ENCODE results near the gene PEPD. TPM values are rescaled to one million over a fixed set of nuclear protein-coding genes. Genes with fewer than 3 reads are reported as not detected.

Gene PEPD
- total RNA-seq, 1 experiment from 2014 or later = 83.1 TPM

DNA sequence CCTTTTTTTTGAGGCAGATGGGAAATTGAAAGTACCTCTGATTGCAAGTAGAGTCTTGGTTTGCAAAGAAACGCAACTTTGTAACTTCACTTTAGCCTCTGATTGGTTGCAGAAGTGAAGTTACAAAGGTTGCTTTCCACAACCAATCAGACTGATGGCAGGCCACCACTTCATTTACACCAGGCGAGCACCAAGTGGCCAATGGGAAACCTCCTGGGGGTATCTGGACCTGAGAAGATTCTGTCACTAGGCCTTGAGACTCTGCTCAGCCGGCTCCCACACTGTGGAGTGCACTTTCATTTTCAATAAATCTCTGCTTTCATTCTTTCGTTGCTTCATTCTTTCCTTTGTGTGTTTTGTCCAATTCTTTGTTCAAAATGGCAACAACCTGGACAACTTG, 19.1 kb downstream of the PEPD start:
- H3K4me1 Mint-ChIP-seq = peaks cover 6% of the 10 kb centered on the region
- POLR2A ChIA-PET = no interaction called here
- no peaks in the 10 kb centered on the region for H3K27me3 Mint-ChIP-seq (ENCODE audit: low read depth)
- TF ChIP-seq, protein P1, sequence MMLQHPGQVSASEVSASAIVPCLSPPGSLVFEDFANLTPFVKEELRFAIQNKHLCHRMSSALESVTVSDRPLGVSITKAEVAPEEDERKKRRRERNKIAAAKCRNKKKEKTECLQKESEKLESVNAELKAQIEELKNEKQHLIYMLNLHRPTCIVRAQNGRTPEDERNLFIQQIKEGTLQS (CRISPR knock-in tag; conservative IDR thresholded peaks at IDR 0.05) = no peak
- TF ChIP-seq, protein P2, sequence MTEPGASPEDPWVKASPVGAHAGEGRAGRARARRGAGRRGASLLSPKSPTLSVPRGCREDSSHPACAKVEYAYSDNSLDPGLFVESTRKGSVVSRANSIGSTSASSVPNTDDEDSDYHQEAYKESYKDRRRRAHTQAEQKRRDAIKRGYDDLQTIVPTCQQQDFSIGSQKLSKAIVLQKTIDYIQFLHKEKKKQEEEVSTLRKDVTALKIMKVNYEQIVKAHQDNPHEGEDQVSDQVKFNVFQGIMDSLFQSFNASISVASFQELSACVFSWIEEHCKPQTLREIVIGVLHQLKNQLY (CRISPR knock-in tag; IDR thresholded peaks at IDR 0.05) = no peak
- TF ChIP-seq, protein P3, sequence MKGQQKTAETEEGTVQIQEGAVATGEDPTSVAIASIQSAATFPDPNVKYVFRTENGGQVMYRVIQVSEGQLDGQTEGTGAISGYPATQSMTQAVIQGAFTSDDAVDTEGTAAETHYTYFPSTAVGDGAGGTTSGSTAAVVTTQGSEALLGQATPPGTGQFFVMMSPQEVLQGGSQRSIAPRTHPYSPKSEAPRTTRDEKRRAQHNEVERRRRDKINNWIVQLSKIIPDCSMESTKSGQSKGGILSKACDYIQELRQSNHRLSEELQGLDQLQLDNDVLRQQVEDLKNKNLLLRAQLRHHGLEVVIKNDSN (CRISPR knock-in tag; IDR thresholded peaks at IDR 0.05) = no peak
- H3K4me3 Mint-ChIP-seq = no peak overlapping the region
- ATAC-seq (no peak), DNase-seq (ENCODE audit: low spot score) (no peak)
- no peaks in the 10 kb centered on the region for H3K36me3 Mint-ChIP-seq
- no peaks in the 10 kb centered on the region for H3K9me3 Mint-ChIP-seq
- CTCF ChIA-PET = interaction anchor here (1.2 kb wide), 1 partner anchor 72 kb away, joined by 4 read pairs; no protein-coding TSS in a partner anchor
- no peak overlapping the region for H3K27ac Mint-ChIP-seq

DNA sequence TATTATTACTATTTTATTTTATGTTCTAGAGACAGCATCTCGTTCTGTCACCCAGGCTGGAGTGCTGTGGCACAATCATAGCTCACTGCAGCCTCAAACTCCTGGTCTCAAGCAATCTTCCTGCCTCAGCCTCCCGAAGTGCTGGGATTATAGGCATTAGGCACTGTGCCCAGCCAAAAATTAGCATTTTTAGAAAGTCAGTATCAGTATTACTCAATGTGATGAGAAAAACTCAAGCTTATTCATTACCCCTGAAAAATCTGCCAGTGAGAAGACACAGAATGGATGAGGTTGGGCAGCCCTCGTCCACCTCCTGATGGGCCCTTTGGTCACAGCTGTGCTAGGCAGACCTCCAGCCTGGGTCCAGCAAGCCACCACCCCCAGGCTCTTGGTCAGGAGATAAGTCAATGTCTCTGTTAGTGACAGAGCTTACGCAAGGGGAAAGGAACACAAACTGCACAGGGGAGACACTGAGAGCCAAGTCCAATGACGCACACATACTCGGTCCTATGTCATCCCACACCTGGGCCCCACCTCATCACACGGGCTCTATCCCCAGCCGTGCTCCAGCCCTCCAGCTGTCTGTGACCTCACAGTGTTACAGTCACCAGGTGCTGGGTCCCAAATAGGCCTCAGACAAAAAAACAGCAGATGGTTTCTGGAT, 19.8 kb downstream of the PEPD start:
- Mint-ChIP-seq H3K4me3 (no peak overlapping the region), H3K27me3 (ENCODE audit: low read depth) (no peaks in the 10 kb centered on the region), H3K9me3 (no peaks in the 10 kb centered on the region), H3K27ac (no peak overlapping the region), H3K36me3 (no peaks in the 10 kb centered on the region), H3K4me1 (peaks cover 6% of the 10 kb centered on the region)
- DNase-seq (ENCODE audit: low spot score) (no peak), ATAC-seq (no peak)
- no peak for TF ChIP-seq SP1 (CRISPR knock-in tag; conservative IDR thresholded peaks at IDR 0.05)
- no peak for TF ChIP-seq PRRX2 (CRISPR knock-in tag; IDR thresholded peaks at IDR 0.05)
- no peak for TF ChIP-seq SMAD3 (CRISPR knock-in tag; IDR thresholded peaks at IDR 0.05; ENCODE audit: borderline replicate concordance)
- no peak for TF ChIP-seq RORB (CRISPR knock-in tag; IDR thresholded peaks at IDR 0.05)
- TF ChIP-seq TEAD4 (CRISPR knock-in tag; IDR thresholded peaks at IDR 0.05) = no peak
- TF ChIP-seq, protein P4, sequence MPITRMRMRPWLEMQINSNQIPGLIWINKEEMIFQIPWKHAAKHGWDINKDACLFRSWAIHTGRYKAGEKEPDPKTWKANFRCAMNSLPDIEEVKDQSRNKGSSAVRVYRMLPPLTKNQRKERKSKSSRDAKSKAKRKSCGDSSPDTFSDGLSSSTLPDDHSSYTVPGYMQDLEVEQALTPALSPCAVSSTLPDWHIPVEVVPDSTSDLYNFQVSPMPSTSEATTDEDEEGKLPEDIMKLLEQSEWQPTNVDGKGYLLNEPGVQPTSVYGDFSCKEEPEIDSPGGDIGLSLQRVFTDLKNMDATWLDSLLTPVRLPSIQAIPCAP (CRISPR knock-in tag; IDR thresholded peaks at IDR 0.05) = no peak
- TF ChIP-seq TP53 (CRISPR knock-in tag; IDR thresholded peaks at IDR 0.05) = no peak
- TF ChIP-seq, protein P5, sequence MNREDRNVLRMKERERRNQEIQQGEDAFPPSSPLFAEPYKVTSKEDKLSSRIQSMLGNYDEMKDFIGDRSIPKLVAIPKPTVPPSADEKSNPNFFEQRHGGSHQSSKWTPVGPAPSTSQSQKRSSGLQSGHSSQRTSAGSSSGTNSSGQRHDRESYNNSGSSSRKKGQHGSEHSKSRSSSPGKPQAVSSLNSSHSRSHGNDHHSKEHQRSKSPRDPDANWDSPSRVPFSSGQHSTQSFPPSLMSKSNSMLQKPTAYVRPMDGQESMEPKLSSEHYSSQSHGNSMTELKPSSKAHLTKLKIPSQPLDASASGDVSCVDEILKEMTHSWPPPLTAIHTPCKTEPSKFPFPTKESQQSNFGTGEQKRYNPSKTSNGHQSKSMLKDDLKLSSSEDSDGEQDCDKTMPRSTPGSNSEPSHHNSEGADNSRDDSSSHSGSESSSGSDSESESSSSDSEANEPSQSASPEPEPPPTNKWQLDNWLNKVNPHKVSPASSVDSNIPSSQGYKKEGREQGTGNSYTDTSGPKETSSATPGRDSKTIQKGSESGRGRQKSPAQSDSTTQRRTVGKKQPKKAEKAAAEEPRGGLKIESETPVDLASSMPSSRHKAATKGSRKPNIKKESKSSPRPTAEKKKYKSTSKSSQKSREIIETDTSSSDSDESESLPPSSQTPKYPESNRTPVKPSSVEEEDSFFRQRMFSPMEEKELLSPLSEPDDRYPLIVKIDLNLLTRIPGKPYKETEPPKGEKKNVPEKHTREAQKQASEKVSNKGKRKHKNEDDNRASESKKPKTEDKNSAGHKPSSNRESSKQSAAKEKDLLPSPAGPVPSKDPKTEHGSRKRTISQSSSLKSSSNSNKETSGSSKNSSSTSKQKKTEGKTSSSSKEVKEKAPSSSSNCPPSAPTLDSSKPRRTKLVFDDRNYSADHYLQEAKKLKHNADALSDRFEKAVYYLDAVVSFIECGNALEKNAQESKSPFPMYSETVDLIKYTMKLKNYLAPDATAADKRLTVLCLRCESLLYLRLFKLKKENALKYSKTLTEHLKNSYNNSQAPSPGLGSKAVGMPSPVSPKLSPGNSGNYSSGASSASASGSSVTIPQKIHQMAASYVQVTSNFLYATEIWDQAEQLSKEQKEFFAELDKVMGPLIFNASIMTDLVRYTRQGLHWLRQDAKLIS (CRISPR knock-in tag; IDR thresholded peaks at IDR 0.05; ENCODE audit: borderline replicate concordance) = no peak
- TF ChIP-seq, protein P6, sequence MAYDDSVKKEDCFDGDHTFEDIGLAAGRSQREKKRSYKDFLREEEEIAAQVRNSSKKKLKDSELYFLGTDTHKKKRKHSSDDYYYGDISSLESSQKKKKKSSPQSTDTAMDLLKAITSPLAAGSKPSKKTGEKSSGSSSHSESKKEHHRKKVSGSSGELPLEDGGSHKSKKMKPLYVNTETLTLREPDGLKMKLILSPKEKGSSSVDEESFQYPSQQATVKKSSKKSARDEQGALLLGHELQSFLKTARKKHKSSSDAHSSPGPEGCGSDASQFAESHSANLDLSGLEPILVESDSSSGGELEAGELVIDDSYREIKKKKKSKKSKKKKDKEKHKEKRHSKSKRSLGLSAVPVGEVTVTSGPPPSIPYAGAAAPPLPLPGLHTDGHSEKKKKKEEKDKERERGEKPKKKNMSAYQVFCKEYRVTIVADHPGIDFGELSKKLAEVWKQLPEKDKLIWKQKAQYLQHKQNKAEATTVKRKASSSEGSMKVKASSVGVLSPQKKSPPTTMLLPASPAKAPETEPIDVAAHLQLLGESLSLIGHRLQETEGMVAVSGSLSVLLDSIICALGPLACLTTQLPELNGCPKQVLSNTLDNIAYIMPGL (CRISPR knock-in tag; IDR thresholded peaks at IDR 0.05) = no peak
- TF ChIP-seq, protein P7, sequence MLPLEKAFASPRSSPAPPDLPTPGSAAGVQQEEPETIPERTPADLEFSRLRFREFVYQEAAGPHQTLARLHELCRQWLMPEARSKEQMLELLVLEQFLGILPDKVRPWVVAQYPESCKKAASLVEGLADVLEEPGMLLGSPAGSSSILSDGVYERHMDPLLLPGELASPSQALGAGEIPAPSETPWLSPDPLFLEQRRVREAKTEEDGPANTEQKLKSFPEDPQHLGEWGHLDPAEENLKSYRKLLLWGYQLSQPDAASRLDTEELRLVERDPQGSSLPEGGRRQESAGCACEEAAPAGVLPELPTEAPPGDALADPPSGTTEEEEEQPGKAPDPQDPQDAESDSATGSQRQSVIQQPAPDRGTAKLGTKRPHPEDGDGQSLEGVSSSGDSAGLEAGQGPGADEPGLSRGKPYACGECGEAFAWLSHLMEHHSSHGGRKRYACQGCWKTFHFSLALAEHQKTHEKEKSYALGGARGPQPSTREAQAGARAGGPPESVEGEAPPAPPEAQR (CRISPR knock-in tag; IDR thresholded peaks at IDR 0.05) = no peak
- TF ChIP-seq FOXK1 (CRISPR knock-in tag; IDR thresholded peaks at IDR 0.05) = no peak
- TF ChIP-seq, protein P2 (CRISPR knock-in tag; IDR thresholded peaks at IDR 0.05) = no peak
- no peak for TF ChIP-seq JUN (CRISPR knock-in tag; IDR thresholded peaks at IDR 0.05)
- TF ChIP-seq, protein P8, sequence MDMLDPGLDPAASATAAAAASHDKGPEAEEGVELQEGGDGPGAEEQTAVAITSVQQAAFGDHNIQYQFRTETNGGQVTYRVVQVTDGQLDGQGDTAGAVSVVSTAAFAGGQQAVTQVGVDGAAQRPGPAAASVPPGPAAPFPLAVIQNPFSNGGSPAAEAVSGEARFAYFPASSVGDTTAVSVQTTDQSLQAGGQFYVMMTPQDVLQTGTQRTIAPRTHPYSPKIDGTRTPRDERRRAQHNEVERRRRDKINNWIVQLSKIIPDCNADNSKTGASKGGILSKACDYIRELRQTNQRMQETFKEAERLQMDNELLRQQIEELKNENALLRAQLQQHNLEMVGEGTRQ (CRISPR knock-in tag; IDR thresholded peaks at IDR 0.05) = no peak
- TF ChIP-seq IRF2 (CRISPR knock-in tag; IDR thresholded peaks at IDR 0.05; ENCODE audit: borderline replicate concordance, low read depth) = no peak
- TF ChIP-seq ZNF121 (CRISPR knock-in tag; IDR thresholded peaks at IDR 0.05) = no peak
- no peak for TF ChIP-seq ZNF232 (CRISPR knock-in tag; IDR thresholded peaks at IDR 0.05)
- CTCF ChIA-PET = no interaction called here
- POLR2A ChIA-PET = no interaction called here

All from WTC11 (cell line).